Activated gamma-delta T cell treated with anti-CD3 and anti-CD28 coated beads, Interleukin-2, amount 50 U/mL, for 16 hours (primary cell): Measurements from ENCODE around the gene SLC45A2.
"Not testable (repeated sequence)": the region's sequence is repeated elsewhere in the genome, so short reads cannot be mapped to it uniquely, and the experiment has no call there.

Source experiments
- DNase-seq: peaks from one replicate; pipeline ENCODE4 v3.0.0-alpha.2; 2020; ENCODE audit warnings: low read depth

The SLC45A2 gene

GRCh38 chr5:33984671-33985124, at the start of gene SLC45A2:
Gene SLC45A2 (minus strand): TSS chr5:33984693. CDS start chr5:33984583, 110 bp downstream.
- no peak for DNase-seq

- DNase-seq = no peak
Observed at GRCh38 chr5:34031966-34032365, 47.5 kb upstream of the SLC45A2 start.

- no peak for DNase-seq
Observed at GRCh38 chr5:34031117-34031516, 46.6 kb upstream of the SLC45A2 start.

GRCh38 chr5:34030585-34030984, 46.1 kb upstream of the SLC45A2 start:
- DNase-seq = not testable (repeated sequence)

GRCh38 chr5:34030048-34030447, 45.6 kb upstream of the SLC45A2 start:
- no peak for DNase-seq

- DNase-seq = no peak
Observed at GRCh38 chr5:34028349-34028748, 43.9 kb upstream of the SLC45A2 start.

- DNase-seq = no peak
Observed at GRCh38 chr5:34026089-34026761, 41.7 kb upstream of the SLC45A2 start.

GRCh38 chr5:34022121-34022705, 37.7 kb upstream of the SLC45A2 start:
- no peak for DNase-seq

- no peak for DNase-seq
Observed at GRCh38 chr5:34021334-34021733, 36.8 kb upstream of the SLC45A2 start.

GRCh38 chr5:34020726-34021125, 36.2 kb upstream of the SLC45A2 start:
- DNase-seq = no peak

GRCh38 chr5:34017254-34017653, 32.8 kb upstream of the SLC45A2 start:
- DNase-seq = no peak

GRCh38 chr5:34016750-34017149, 32.3 kb upstream of the SLC45A2 start:
- DNase-seq = no peak

- no peak for DNase-seq
Observed at GRCh38 chr5:34016222-34016621, 31.7 kb upstream of the SLC45A2 start.

GRCh38 chr5:34015120-34015822, 30.8 kb upstream of the SLC45A2 start:
- no peak for DNase-seq

- DNase-seq = no peak
Observed at GRCh38 chr5:34014626-34015025, 30.1 kb upstream of the SLC45A2 start.

- no peak for DNase-seq
Observed at GRCh38 chr5:34013547-34013946, 29.1 kb upstream of the SLC45A2 start.

GRCh38 chr5:34012791-34013190, 28.3 kb upstream of the SLC45A2 start:
- no peak for DNase-seq

- no peak for DNase-seq
Observed at GRCh38 chr5:34011536-34011935, 27.0 kb upstream of the SLC45A2 start.

GRCh38 chr5:34010146-34010545, 25.7 kb upstream of the SLC45A2 start:
- DNase-seq = not testable (repeated sequence)

GRCh38 chr5:34009610-34010009, 25.1 kb upstream of the SLC45A2 start:
- DNase-seq = no peak

GRCh38 chr5:34008802-34009201, 24.3 kb upstream of the SLC45A2 start:
- no peak for DNase-seq

GRCh38 chr5:34007621-34008600, 23.4 kb upstream of the SLC45A2 start, which contains the start of gene AMACR:
Gene AMACR (minus strand): TSS chr5:34008050. CDS start chr5:34008019, 31 bp downstream.
- DNase-seq = peak; percentile 82
